ENCODE results near the gene FRRS1L.

The FRRS1L gene

DNA sequence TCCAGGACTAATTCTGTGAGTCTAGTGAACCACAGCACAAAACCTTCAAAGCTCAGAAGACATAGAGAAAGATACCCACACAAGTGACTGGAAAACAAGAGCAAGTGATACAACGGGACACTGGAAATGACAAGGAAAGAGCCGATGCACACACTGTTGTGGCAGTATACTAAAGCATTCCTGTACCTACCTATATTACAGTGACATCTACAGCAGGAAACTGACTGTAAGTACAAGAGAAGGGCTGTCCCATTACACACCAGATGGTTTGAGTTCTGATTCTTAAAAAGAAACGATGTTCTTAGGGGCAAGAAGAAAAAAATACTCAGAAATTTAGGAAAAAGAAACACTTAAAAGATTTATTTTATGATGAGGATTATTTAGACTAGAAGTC is 65.8 kb downstream of the FRRS1L start:
- no peak for DNase-seq (ENCODE audit: low spot score)

DNA sequence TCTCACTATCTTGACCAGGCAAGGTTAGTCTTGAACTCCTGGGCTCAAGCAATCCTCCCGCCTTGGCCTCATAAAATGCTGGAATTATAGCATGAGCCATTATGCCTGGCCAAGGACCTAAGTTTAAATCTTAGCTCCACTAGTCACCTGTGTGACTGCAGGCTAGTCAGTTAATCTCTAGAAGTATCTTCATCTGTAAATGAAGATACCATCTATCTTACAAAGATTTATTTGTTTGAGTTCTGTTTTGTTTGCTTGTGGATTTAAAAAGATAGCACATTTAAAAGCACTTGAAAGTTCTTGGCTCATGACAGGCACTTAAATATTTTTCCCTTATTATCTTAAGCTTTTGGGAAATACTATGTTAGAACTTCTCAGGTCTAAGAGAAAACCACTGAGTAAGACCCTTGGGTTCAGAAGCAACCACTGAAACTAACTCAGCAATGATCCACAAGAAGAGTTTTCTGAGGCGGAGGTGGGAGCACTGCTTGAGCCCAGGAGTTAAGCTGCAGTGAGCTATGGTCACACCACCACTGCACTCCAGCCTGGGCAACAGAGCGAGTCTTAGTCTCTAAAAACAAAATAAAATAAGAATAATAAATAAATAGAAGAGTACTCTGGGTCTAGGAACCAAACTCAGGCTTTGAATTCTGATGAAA is 66.4 kb downstream of the FRRS1L start:
- no peak for DNase-seq (ENCODE audit: low spot score)

DNA sequence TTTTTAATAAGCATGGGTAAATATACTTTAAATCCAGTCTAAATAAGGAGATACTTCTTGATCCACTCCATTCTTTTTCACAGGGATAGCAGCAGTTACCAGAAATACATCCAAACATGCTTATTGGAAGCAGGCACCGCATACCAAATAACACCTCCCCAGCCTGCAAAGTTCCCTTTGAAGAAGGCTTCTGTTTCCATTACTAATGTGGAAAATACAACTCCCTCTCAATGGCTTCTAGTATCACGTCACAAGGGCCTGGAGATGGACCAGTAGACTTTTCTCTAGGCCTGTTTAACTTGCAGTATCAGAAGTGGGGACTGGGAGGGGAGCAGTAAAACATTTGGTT is 68.1 kb downstream of the FRRS1L start:
- DNase-seq (ENCODE audit: low spot score), result no peak

DNA sequence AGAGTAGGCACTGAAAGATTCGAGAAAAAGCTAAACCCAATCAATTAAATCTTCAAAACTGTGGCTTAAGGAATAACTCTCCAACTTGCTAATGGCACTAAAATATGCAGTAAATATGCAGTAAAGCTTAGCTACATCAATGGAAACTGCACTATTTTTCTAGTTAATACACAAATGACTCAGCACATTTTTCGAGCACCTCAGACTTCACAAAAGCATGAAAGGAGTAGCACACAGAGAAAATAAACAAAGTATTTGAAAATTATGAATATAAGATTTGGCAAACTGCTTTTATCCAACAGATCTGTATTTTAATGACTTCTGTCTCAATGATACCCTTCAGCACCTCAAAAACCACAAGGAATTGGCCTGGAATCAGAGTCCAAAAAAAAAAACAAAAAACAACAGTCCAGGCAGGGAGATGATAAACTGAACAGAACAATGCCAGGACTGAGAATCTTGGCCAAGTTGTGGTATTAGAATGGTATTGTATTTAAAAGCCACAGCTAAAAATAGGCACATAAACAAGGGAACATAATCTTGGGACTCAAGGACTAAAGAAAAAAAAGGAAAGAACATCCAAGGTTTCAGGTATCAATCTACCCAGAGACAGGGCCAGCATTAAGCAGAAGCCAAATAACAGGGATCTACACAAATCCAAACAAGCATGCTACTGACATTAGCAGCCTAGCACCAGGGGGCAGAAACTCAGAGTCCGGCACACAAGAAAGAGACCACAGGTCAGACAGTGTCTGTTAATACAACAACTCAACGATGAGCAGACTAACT is 68.7 kb downstream of the FRRS1L start:
- peak; percentile 46 for DNase-seq (ENCODE audit: low spot score)

DNA sequence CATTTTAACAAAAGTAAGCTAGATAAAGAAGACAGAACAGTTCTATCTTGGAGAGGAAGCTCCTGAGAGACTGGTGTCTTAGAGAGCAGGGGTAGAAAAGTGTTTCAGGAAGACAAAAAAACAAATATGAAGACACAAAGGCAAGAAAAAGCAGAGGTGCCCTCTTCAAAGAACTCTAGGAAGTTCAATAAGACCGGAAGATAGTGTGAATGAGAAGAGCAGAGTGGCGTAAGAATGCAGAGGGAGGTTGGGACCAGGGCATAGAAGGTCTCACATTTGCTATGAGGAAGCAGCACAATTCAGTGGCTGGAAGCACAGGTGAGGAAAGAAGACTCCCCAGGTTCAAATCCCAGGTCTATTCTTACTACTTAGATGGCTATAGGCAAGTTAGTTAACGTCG is 69.9 kb downstream of the FRRS1L start:
- no peak for DNase-seq (ENCODE audit: low spot score)

DNA sequence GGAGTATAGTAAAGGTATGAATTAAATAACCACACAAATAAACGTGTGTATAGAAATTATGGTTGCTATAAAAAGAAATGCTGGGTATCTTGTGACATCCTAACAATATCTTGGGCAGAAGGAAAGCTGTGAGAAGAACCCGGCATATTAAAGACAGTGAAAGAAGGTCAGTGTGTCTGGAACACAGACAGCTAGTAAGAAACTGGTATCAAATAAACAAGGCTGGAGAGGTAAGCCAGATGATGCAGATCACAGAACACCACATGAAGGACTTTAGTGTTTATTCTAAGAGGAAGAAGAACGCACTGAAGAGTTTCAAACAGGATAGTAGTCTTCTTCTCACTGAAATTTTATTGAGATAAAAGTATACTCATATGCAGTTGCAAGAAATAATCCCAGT is 71.7 kb downstream of the FRRS1L start:
- no peak for DNase-seq (ENCODE audit: low spot score)

DNA sequence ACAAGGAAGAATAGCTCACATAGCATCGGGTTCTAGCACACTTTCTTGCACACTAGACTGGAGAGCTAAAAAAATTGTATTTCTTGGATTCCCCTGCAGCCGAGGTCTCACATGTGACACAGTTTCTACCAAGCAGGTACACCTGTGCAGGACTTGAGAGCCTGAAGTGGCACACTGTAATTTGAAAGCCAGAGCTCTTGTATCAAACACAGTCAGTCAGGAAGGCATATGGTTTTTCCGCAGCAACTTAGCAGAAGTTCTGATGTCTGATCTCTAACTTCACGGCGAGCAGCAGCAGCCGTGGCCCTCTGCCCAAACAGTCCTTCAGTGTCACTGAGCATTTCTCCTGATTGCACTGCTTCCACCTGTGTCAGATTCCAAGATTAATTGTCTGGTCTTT is 72.8 kb downstream of the FRRS1L start:
- DNase-seq (ENCODE audit: low spot score), result no peak

DNA sequence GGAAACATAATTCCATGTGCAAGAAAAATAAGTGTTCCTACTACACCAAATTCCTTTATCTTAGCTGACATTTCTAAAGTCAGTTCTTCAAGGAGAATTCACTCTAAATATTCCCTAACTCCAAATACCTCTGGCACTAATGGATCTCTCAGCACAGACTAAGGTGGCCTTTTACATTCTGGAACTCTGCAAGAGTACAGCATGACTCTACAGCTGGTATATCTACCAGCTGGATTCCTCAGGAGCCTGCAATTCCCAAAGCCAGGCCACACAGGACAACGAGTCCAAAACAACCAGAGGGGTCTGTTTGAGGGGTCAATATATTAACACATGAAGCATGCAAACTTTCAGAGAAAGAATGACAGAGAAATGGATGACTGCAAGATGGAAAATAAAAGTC is 74.5 kb downstream of the FRRS1L start:
- DNase-seq (ENCODE audit: low spot score), result no peak

DNA sequence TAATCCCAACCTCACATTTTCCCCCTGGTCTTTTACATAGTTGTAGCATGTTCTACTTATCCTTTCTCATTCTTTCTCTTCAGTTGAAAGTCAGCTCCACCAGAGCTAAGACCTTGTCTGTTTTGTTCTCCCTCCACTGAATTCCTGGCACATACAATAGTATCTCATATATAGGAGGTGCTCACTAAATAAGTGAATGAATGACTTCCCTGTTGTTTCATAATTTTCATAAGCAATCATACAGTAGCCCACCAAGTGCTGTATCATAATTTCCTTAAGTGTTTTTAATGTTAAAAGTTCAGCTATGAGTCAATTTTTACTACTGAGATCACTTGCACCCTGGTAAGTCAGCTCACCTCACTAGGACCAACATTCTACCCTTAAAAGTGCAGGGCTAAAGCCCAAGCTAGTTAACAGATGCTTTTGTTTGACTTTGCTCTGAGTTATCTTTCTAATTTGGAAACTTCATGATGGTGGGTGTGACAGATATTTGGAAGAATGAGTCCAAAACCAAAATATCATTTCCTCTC is 74.9 kb downstream of the FRRS1L start:
- no peak for DNase-seq (ENCODE audit: low spot score)

DNA sequence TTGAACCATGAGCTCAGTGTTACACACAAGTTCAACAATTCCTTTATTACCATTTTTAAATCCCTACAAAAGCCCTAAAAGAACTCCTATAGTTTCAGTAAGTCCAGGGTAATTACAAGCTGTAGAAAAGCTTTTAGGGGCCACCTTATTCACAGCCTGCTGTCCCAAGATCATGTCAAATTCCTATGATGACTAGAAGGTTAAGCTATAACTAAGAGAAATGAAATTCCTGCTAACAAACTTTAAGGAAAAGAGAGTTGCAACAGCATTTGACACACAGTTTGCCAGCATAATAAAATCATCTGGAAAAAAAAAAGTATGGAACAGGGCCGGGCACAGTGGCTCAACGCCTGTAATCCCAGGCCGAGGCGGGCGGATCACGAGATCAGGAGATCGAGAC is 78.8 kb downstream of the FRRS1L start:
- DNase-seq (ENCODE audit: low spot score), result no peak

DNA sequence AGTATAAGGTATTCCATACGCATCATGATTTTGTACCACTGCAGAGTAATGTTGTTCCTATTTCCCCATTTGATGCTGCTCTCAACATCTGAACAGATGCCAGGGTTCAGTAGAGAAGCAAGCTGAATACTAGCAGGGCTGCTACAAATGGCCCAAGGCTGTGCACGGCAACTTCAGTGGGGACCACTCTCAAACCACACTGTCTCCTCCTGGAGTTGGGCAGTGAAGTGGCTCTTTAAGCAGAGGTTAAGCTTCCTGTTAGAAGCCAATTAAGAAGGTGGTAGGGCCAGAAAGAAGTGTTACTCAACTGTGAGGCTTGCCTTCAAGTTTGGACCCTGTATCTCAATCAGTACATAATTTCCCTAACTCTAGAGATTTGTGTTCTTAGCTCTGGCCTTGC is 79.3 kb downstream of the FRRS1L start:
- no peak for DNase-seq (ENCODE audit: low spot score)

DNA sequence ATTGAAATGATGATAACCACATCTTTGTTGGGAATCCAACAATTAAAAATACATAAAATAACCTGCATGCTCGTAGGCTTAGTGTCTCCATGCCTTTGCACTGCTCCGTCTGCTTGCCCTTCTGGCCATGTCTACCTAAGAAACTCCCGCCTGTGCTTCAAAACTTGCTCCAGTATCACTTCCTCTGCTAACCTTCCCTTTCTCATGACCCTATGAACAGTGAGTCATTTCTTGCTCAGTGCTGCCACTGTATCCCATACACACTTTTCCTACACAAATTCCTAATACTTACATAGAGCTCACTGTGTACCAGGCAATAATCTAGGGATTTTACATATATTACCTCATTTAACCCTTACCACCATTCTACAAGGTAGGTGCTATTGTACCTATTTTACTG is 80.8 kb downstream of the FRRS1L start:
- DNase-seq (ENCODE audit: low spot score), result no peak

DNA sequence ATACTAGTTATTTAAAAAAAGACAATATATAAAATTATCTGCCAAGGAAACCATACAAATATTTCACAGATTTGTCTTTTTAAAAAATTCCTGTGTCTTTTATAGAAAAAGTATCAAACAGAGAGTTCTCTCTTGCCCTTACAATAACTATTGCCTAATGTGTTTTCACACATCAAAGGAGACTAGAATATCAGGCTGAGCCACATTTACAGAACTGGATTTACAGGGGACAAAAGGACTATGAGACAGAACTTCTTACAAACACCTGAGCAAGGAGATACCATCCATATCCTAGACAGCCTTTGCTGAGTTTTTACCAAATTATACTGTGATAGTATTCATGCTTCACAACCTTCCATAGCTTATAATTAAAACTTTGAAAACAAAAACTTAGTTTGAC is 81.5 kb downstream of the FRRS1L start:
- DNase-seq (ENCODE audit: low spot score), result no peak

DNA sequence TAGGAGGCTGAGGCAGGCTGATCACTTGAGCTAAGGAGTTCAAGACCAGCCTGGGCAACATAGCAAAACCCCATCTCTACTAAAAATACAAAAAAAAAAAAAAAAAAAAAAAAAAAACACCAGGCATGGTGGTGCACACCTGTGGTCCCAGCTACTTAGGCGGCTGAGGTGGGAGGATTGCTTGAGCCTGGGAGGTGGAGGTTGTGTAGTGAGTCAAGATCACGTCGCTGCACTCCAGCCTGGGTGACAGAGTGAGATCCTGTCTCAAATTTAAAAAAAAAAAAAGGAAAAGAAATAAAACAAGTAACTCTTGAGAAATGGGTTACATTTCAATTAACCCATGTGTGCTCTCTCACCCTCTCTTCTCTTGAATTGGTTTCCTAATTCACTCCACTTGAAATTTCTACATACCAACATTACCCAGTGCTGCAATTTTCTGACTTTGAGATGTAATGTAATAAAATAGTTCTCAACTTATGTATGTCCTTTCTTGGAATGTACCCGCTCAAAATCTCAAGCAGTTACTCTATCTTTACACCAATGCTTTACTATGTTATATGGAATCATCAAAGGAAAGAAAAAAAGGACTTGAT is 83.1 kb downstream of the FRRS1L start:
- DNase-seq (ENCODE audit: low spot score), result no peak

DNA sequence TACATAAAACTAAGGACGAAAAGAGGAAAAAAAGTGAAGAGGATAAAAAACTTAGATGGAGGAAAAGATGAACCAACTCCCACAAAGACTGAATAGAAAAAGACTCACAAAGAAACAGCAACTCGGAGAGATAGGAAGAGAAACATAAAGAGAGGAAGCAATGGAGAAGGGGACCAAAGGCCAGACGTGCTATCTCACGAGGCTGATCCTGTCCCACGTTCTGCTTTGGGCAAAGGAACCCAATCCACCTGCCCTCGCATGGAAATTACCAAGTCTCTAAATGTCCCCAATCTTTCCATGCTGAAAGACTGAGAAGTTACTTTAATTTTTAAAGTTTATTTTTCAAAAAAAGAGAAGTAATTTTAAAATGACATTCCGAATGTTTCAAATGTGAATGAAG is 83.9 kb downstream of the FRRS1L start:
- no peak for DNase-seq (ENCODE audit: low spot score)

DNA sequence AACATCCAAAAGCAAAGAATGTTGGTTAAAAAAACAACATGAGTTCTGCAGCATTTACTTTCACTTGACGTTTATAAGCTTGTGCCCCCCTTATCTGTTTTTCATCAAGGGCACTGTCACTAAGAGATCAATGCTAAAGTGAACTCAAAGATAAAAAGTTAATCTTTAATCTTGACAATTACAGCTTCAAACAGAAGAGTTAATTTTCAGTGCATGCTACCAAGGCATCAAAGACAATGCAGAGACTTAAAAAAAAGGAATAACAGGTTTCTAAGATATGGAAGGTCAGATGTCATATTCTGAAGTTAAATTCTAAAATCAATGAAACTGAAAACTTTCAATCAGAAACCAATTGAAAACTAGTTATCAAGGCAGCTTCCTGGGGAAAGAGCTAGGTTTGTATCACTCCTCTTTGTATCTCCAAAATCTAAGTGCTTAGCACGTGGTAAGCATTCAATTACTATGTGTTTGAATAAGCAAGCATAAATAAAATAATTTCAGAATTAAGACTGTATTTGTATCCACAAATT is 84.9 kb downstream of the FRRS1L start:
- no peak for DNase-seq (ENCODE audit: low spot score)

Data from putamen (tissue), 1 donor.